AG08396 (cell line): Measurements from ENCODE around the gene INPP1.
"Not testable (repeated sequence)": the region's sequence is repeated elsewhere in the genome, so short reads cannot be mapped to it uniquely, and the experiment has no call there.

Source experiments
- DNase-seq: peaks from one replicate; pipeline ENCODE4 v3.0.0; 2012; ENCODE audit warnings: low spot score, mixed read lengths

The INPP1 gene

GRCh38 chr2:190343536-190344275 lies at the start of gene INPP1:
INPP1 (plus strand) TSS chr2:190343589; CDS start chr2:190360103, 16,514 bp downstream.
- DNase-seq = peak; percentile 83

- DNase-seq = not testable (repeated sequence)
These were observed 45.5 kb upstream of the INPP1 start for GRCh38 chr2:190297880-190298279.

- DNase-seq = no peak
These were observed 42.4 kb upstream of the INPP1 start for GRCh38 chr2:190301032-190301431.

GRCh38 chr2:190302052-190302451 lies 41.3 kb upstream of the INPP1 start:
- no peak for DNase-seq

- no peak for DNase-seq
These were observed 39.7 kb upstream of the INPP1 start for GRCh38 chr2:190303647-190304046.

- no peak for DNase-seq
These were observed 39.0 kb upstream of the INPP1 start for GRCh38 chr2:190304404-190304803.

- no peak for DNase-seq
These were observed 35.4 kb upstream of the INPP1 start for GRCh38 chr2:190308031-190308430.

GRCh38 chr2:190311893-190312634 lies 31.3 kb upstream of the INPP1 start:
- DNase-seq = no peak

GRCh38 chr2:190312635-190313025 lies 30.8 kb upstream of the INPP1 start:
- not testable (repeated sequence) for DNase-seq

GRCh38 chr2:190313880-190314279 lies 29.5 kb upstream of the INPP1 start:
- no peak for DNase-seq

GRCh38 chr2:190315273-190315672 lies 28.1 kb upstream of the INPP1 start:
- DNase-seq = no peak

GRCh38 chr2:190318514-190318913 lies 24.9 kb upstream of the INPP1 start:
- no peak for DNase-seq

GRCh38 chr2:190318931-190319554 lies 24.3 kb upstream of the INPP1 start:
- DNase-seq = no peak

- DNase-seq = peak; percentile 92
These were observed 23.6 kb upstream of the INPP1 start, which contains the start of gene HIBCH for GRCh38 chr2:190319555-190320498. HIBCH (minus strand) TSS chr2:190319826; CDS start chr2:190319750, 76 bp downstream.

- DNase-seq = no peak
These were observed 22.7 kb upstream of the INPP1 start for GRCh38 chr2:190320696-190321095.

GRCh38 chr2:190323406-190323805 lies 20.0 kb upstream of the INPP1 start:
- DNase-seq = no peak

- DNase-seq = no peak
These were observed 17.8 kb upstream of the INPP1 start for GRCh38 chr2:190325588-190325987.

GRCh38 chr2:190327867-190328572 lies 15.4 kb upstream of the INPP1 start:
- DNase-seq = no peak

- no peak for DNase-seq
These were observed 14.7 kb upstream of the INPP1 start for GRCh38 chr2:190328573-190329147.

- DNase-seq = no peak
These were observed 10.0 kb upstream of the INPP1 start for GRCh38 chr2:190333395-190333794.

- DNase-seq = no peak
These were observed 9.5 kb upstream of the INPP1 start for GRCh38 chr2:190333928-190334327.
